ENCODE results near the gene EGR2.

The EGR2 gene

DNA sequence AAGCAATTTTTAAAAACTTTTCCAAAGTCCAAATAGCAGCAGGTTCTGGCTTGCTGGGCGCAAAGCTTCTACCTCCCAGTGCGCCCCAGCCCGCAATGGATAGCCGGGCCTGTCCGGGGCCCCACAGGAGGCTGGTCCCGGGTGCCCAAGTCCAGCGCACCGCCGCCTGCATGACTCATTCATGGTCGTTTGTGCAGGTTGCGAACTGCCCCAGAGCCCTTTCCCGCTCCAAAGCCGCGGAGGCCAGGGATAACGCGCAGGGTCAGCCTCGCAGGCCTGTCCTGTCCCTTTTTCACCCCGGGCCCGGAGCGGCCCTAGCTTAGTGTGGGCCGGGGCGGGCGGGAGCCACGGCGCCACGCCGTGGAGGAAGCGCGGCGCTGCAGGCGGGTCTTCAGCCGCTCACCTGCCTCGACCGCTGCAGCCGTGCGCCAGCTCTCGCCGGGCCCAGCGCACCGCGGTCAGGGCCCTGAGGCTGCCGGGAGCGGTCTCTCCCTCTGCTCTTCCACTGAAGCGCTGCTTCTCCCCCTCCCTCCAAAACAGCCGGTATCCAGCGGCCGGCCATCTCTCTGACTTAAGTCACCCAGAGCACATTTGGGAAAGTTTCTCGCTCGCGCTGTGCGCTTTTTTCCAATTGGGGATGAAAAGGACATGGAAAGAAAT, 1.7 kb upstream of the EGR2 start:
- DNase-seq = peak; percentile 35

- DNase-seq = no peak
These were observed 1.1 kb upstream of the EGR2 start for GRCh38 chr10:62817121-62817765.

DNA sequence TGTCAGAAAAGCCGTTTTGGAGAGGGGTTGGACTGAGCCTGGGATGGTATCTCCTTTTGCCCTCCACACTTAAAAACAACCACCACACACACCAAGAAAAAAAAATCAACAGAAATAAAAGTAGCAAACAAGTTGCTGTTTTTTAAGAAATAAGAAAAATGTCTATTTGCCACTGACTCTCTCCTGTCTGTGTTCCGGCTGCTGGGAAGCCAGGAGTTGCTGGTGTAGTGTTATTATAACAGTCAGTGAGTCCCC, 163 bp downstream of the EGR2 start:
- DNase-seq = no peak

DNA sequence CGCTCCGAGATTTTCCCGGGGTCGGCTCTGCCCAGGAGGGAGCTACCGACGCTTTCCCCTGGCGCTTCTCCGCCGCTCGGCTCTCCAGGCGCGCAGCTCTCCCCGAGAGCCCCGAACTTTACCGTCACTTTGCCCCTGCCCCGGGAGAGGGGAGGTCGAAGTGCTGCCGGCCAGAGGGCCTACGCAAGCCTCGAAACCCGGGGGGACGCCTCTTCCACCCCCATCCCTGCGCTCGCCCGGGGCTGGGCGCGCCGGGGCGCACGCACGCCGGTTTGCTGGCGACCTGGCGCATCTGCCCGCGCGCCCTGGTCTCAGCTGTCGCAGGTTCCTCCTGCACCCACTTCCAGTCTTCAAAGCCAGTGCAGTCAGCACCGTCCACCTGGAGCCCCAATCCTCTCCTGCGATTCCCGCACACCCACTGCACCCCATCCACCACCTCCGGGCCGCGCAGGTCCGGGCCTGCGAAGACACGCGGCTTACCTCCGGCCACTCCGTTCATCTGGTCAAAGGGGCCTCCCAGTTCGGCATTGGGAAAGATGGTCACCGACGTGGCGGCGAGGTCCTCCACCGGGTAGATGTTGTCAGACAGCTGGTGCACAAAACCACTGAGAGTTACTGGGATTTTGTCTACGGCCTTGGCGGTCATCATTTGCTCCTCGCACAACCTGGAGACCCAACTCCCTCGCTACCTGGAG, 638 bp downstream of the EGR2 start:
- DNase-seq = no peak

- DNase-seq = no peak
These were observed 1.3 kb downstream of the EGR2 start for GRCh38 chr10:62814756-62815380.

- DNase-seq = no peak
These were observed 2.2 kb downstream of the EGR2 start for GRCh38 chr10:62813981-62814380.

DNA sequence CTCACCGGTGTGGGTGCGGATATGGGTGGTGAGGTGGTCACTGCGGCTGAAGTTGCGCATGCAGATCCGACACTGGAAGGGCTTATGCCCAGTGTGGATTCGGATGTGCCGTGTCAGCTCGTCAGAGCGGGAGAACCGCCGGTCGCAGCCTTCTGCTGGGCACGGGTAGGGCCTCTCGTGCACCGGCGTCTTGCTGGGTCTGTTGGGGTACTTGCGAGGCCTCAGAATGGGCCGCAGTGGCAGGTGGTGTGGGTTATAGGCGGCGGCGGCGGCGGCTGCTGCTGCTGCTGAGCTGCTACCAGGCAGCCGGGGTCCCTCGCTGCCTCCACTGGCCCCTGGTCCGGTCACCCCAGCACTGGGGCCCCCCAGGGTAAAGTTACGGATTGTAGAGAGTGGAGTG, 2.7 kb downstream of the EGR2 start:
- no peak for DNase-seq

- no peak for DNase-seq
These were observed 3.3 kb downstream of the EGR2 start for GRCh38 chr10:62812672-62813439.

- DNase-seq = no peak
These were observed 4.8 kb downstream of the EGR2 start for GRCh38 chr10:62811159-62811875.

- no peak for DNase-seq
These were observed 5.8 kb downstream of the EGR2 start for GRCh38 chr10:62810156-62810902.

GRCh38 chr10:62806251-62806650, 9.9 kb downstream of the EGR2 start:
- no peak for DNase-seq

- DNase-seq = no peak
These were observed 10.7 kb downstream of the EGR2 start for GRCh38 chr10:62805231-62806099.

DNA sequence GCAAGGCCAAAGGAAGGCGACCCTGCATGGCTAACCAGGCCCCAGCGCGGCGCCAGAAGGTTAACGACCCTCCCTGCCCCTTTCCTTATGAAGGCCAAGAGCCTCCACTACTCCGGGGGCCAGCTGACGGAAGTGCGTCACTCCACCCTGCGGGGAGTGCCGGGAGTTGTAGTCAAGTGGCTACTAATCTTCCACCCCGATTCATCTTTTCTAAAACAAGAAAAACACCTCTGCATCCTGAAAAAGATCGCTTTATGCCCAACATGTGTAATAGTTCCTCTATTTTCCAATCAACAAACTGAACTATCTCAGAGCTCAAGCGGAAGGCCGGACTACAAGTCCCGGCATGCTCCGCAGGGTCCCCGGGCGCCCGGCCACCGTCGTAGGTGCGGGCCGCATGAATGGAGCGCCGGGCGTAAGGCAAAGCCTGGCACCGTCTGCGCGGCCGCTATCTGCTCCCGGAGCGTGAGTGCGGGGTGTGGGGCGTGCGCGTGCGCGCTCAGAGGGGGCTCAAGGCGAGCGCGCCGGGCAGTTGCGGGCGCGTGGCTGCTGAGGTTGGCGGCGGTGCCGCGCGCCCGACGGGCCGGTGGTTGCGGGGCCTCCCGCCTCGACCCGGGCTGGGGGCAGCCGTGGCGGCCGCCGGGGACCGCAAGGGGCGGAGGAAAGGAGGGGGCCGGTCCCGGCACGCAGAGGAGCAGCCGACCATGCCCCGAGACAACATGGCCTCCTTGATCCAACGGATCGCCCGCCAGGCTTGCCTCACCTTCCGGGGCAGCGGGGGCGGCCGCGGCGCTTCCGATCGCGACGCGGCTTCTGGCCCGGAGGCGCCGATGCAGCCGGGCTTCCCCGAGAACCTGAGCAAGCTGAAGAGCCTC, 11.6 kb downstream of the EGR2 start, which contains the start of gene ADO:
Gene ADO (plus strand): TSS at position 365 of the 875 bp plus-strand sequence. CDS start 340 bp downstream, at position 705.
- DNase-seq = peak; percentile 40

GRCh38 chr10:62803724-62804355, 12.3 kb downstream of the EGR2 start:
- DNase-seq = no peak

GRCh38 chr10:62801871-62802270, 14.3 kb downstream of the EGR2 start:
- DNase-seq = no peak

DNA sequence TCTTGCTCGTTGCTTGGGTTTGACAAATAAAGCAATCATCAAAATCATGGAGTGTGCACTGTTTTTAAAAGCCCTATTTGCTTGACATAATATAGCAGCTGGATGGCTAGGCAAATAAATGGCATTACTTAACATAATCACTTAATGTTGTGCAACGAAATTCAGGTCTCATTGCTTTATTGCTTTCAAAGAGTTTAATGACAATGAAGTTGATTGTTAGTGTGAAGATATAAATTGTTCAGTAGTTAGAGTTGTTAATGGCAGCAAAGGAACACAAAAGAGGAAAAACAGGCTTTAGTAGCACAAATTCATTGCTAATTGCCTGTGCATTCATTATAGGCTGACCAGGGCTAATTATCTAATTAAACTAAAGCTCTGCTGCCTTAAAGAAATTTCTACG, 19.3 kb downstream of the EGR2 start:
- DNase-seq = no peak

DNA sequence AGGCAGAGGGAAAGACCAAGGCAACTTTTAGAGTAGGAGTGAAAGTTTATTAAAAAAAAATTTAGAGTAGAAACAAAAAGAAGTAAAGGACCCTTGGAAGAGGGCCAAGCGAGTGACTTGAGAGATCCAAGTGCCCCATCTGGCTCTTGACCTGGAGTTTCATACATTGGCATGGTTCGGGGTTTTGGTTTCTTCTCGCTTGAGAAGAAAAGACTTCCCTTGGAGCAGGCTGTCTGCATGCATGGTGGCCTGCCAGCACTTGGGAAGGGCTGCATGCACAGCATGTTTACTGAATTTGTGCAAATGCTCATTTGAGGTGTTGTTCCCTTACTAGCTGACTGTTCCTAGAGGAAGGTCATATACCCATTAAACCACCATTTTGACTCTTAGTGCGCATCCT, 20.4 kb downstream of the EGR2 start:
- no peak for DNase-seq

DNA sequence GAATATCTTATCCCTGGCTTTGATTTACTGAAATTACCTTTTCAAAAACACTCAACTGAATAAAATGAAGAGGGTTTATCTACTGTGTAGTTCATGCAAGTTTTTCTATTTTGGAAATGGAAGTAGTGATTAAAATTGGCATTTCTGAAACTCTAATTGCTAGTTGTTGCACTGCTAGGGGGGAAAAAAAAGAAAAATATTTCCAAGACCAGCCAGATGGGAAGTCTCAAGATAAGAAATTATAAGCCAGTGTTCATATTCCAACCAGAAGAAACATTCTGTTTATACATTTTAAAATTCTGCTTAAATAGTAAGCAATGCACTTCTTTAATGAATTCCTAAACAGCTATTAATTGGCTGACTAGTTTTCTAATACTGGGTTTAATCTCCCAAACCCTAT, 21.1 kb downstream of the EGR2 start:
- DNase-seq = no peak

- no peak for DNase-seq
These were observed 21.9 kb downstream of the EGR2 start for GRCh38 chr10:62794306-62794705.
